22Rv1 (cell line): Measurements from ENCODE around the gene B3GNT4.
A peak's percentile ranks its signal among the peaks of the same experiment; 100 is the strongest.

ENCODE experiments used
- H3K27ac ChIP-seq: fragments of 450-650 bp; 2 replicates; pipeline ENCODE4 v1.5.1; 2017
- CTCF ChIP-seq: fragments of 450-650 bp; IDR thresholded peaks from 2 replicates; pipeline ENCODE4 v1.5.1; 2017; ENCODE audit warnings: mild to moderate bottlenecking
- ZFX ChIP-seq: fragments of 450-650 bp; IDR thresholded peaks from 2 replicates; pipeline ENCODE4 v1.6.1; 2017; ENCODE audit warnings: antibody characterized with exemption, borderline replicate concordance

The B3GNT4 gene

GRCh38 chr12:122203301-122204166, at the start of gene B3GNT4:
Gene B3GNT4, plus strand, starts transcription at chr12:122203709. Its CDS starts 910 bp downstream, at chr12:122204619.
- TF ChIP-seq CTCF (no peak), ZFX (no peak)
- peak within 1 kb of the TSS; percentile 30; the same call in 1 of the 2 replicates for H3K27ac ChIP-seq

- TF ChIP-seq CTCF (no peak), ZFX (no peak)
- no peak overlapping the region for H3K27ac ChIP-seq
These were observed 47.8 kb upstream of the B3GNT4 start for GRCh38 chr12:122155705-122156104.

GRCh38 chr12:122158700-122159285, 44.7 kb upstream of the B3GNT4 start:
- no peak for TF ChIP-seq CTCF
- no peak for TF ChIP-seq ZFX
- H3K27ac ChIP-seq = no peak overlapping the region

- no peak overlapping the region for H3K27ac ChIP-seq
- TF ChIP-seq CTCF = peak; percentile 16; the same call in 1 of the 2 replicates
- TF ChIP-seq ZFX = no peak
These were observed 43.6 kb upstream of the B3GNT4 start for GRCh38 chr12:122159882-122160281.

GRCh38 chr12:122160761-122161160, 42.7 kb upstream of the B3GNT4 start:
- TF ChIP-seq ZFX = no peak
- no peak for TF ChIP-seq CTCF
- H3K27ac ChIP-seq = no peak overlapping the region

GRCh38 chr12:122161682-122162081, 41.8 kb upstream of the B3GNT4 start:
- H3K27ac ChIP-seq = no peak overlapping the region
- TF ChIP-seq ZFX = no peak
- TF ChIP-seq CTCF = no peak

GRCh38 chr12:122162976-122163375, 40.5 kb upstream of the B3GNT4 start:
- H3K27ac ChIP-seq = no peak overlapping the region
- TF ChIP-seq CTCF (no peak), ZFX (no peak)
